Vagina (tissue), 2 donors: ENCODE measurements around the gene TRAF3IP1.

Experiments
- CTCF ChIP-seq, 3 experiments: fragments of 450-650 bp in 2 of 3; fragments of 200-600 bp in 1 of 3; sonication (generic) in 1 of 3; IDR thresholded peaks; one replicate each; pipeline ENCODE4 v1.5.1; 2017 to 2019; ENCODE audit warnings: antibody characterized with exemption in 3 of 3, mild to moderate bottlenecking in 2 of 3, moderate library complexity in 2 of 3
- POLR2A ChIP-seq, 2 donors: fragments of 450-650 bp; IDR thresholded peaks; one replicate each; pipeline ENCODE4 v1.6.1; 2017; ENCODE audit warnings: antibody characterized with exemption in 2 of 2, mild to moderate bottlenecking in 2 of 2, moderate library complexity in 2 of 2
- POLR2AphosphoS5 ChIP-seq, 2 donors: sonication (generic); formaldehyde crosslinking; IDR thresholded peaks; one replicate each; pipeline ENCODE4 v1.9.0; 2017; ENCODE audit warnings: antibody characterized with exemption in 2 of 2, mild to moderate bottlenecking in 2 of 2, low read depth in 1 of 2; ENCODE audit not compliant: insufficient read depth in 1 of 2

DNA sequence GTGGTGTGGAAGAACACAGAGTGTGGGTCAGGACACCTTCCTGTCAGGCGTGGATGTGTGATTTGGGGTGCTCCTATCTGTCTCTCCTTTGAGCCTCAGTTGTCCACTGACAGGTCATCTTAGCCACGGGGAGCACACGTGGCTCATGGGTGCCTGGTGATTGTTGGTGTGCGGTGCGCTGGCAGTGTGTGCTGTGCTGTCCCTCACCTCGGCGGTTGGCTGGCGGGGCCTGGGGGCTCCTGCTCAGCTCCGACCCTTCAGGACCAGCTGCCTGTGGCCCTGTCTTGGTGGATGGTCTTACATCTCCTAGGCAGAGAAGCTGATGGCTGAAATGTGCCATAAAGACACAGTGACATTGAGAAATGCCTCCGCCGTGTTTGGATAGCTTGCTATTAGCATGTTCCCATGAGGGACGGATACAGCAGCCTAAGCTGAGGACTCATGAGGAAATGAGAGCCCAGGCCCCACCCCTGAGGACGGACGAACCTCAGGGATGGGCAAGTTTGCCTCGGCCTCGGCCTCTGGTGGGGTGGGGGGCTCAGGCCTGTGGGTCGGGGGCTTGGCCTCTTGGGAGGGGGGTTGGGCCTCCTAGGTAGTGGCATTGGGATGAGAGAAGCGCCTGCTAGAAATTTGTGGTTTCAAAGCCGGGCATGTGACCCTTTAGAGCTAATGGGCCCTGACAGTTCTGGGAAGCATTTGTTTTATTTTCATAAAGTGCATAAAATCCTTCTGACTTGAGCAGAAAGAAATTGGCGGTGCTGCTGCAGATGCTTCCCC lies 86.1 kb downstream of the TRAF3IP1 start:
- TF ChIP-seq POLR2AphosphoS5 (IDR thresholded peaks at IDR 0.05; ENCODE audit: insufficient read depth in 1 of 2, low read depth in 1 of 2) (no peak), CTCF (IDR thresholded peaks at IDR 0.05) (no peak), POLR2A (IDR thresholded peaks at IDR 0.05) (no peak)
